ENCODE data around the gene RFXANK.

The RFXANK gene

DNA sequence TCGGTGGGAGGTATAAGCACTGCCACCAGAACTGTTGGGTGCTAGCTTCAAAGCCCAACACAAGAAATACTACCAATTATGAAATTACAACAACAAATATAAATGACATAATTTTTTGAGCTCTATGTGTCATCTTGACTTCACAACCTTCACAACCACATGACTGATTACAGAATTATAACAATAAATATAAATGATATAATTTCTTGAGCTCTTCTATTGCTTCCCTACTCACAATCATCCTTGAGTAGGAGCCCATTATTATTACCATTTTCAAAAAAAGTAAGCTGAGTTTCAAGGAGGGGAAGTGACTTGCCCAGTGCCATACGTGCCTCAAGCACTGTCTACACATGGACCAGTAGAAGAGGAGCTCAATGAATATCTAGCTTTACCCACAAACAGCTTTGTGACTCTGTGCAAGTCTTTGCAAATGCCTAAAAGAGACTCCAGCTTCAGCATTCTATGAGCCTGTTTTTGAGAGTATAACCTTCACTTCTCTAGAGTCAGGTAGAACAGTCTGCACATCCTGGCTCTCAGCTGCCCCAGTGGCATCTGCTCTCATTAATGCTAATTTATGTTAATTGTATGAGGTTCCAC lies 42.3 kb downstream of the RFXANK start:
- DNase-seq, result no peak

DNA sequence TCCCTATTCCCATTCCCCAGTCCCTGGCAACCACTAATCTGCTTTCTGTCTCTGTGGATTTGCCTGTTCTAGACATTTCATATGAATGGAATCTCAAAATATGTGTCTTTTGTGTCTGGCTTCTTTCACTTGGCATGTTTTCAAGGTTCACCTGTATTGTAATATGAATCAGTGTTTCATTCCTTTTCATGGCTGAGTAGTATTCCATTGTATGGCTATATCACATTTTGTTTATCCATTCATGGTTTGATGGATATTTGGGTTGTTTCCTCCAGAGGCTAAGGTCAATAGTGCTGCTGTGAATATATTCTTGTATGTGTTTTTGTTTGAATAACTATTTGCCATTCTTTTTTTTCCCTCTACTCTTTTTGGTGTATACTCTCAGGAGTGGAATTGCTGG lies 44.1 kb downstream of the RFXANK start:
- DNase-seq, result no peak

DNA sequence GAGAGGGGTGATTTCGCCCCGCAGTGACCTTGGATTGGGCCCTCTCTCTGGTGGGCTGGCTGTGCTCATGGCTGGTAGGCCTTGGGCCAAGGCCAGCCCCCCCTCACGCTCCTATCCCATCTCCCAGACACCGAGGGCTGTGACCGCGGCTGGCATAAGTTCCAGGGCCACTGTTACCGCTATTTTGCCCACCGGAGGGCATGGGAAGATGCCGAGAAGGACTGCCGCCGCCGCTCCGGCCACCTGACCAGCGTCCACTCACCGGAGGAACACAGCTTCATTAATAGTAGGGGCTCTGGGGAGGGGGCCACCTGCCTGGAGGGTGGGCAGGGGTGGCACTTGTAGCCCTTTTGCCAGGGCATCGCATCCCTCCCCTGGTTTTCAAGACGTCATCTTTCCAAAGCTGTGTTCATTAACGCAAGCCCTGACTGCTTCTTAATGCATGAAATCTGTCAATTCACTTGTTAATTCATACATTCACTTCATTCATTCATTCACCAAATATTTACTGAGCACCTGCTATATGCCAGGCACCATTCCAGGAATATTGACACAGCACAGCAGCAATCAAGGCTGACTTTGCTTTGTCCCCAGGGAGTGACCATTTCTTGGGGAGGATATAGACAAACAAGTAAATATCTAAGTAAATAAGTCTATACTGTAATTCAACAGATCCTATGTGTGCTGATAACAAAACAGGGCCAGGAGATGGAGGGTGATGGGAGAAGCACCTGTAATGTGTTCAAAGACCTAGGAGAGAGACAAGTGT lies 46.3 kb downstream of the RFXANK start:
- no peak for DNase-seq

- no peak for DNase-seq
Observed at GRCh38 chr19:19239675-19240074, 47.6 kb downstream of the RFXANK start.

DNA sequence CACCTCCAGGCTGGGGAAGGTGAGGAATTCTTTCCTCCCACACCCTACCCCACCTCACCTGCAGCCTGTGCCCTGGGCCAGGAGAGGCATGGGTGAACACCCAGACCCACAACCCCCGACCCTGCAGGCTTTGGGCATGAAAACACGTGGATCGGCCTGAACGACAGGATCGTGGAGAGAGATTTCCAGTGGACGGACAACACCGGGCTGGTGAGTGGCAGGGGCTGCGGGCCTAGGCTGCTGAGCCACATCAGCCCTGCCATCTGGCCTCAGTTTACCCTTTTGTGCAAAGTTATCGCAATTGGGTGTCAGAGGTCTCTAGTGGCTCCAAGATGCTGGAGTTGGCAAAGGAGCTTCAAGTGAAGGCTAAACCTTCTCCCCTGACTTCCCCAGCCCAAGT lies 48.4 kb downstream of the RFXANK start:
- no peak for DNase-seq

- DNase-seq, result no peak
Observed at GRCh38 chr19:19250196-19250801, 58.2 kb downstream of the RFXANK start.

All from midbrain (tissue), 1 donor.